HepG2 (cell line): ENCODE measurements around the gene MRPL28. TPM values are rescaled to one million over a fixed set of nuclear protein-coding genes. Genes with fewer than 3 reads are reported as not detected.

Source experiments
- CREB1 ChIP-seq, 2 experiments: fragments of 450-650 bp in 1 of 2; IDR thresholded peaks; 2 replicates each; pipeline ENCODE4 v1.6.1; 2016 to 2017; ENCODE audit warnings: control low read depth in 1 of 2, mild to moderate bottlenecking in 1 of 2, missing compliant biosample characterization in 1 of 2, missing genetic modification characterization in 1 of 2
- EEA1 ChIP-seq: sonication (generic); formaldehyde crosslinking; IDR thresholded peaks from 2 replicates; pipeline ENCODE4 v1.5.1; 2020; ENCODE audit warnings: mild to moderate bottlenecking, missing genetic modification reagents, borderline replicate concordance
- FOXA3 ChIP-seq: IDR thresholded peaks from 2 replicates; pipeline ENCODE4 v1.6.1; 2016; ENCODE audit warnings: missing genetic modification reagents, missing compliant biosample characterization
- GABPB1 ChIP-seq: IDR thresholded peaks from 2 replicates; pipeline ENCODE4 v1.6.1; 2016; ENCODE audit warnings: mild to moderate bottlenecking, missing genetic modification reagents, moderate library complexity, missing compliant biosample characterization
- GATA4 ChIP-seq: sonication (generic); IDR thresholded peaks from 2 replicates; pipeline ENCODE4 v1.6.1; 2016; ENCODE audit warnings: antibody characterized with exemption, low read depth, borderline replicate concordance
- HOXA7 ChIP-seq: sonication (generic); formaldehyde crosslinking; IDR thresholded peaks from 2 replicates; pipeline ENCODE4 v1.8.1; 2022; ENCODE audit warnings: mild to moderate bottlenecking, missing genetic modification reagents, moderate library complexity
- HOXD1 ChIP-seq: sonication (generic); formaldehyde crosslinking; IDR thresholded peaks from 2 replicates; pipeline ENCODE4 v1.5.0; 2020; ENCODE audit warnings: missing genetic modification reagents
- NFYC ChIP-seq: IDR thresholded peaks from 2 replicates; pipeline ENCODE4 v1.6.1; 2016; ENCODE audit warnings: missing genetic modification reagents, missing compliant biosample characterization
- SALL2 ChIP-seq: sonication (generic); formaldehyde crosslinking; IDR thresholded peaks from 2 replicates; pipeline ENCODE4 v1.8.1; 2023; ENCODE audit warnings: mild to moderate bottlenecking, missing genetic modification reagents, inconsistent platforms
- SP2 ChIP-seq: sonication (generic); formaldehyde crosslinking; IDR thresholded peaks from 2 replicates; pipeline ENCODE4 v1.5.1; 2020; ENCODE audit warnings: mild to moderate bottlenecking, missing genetic modification reagents
- SRF ChIP-seq: IDR thresholded peaks from 2 replicates; pipeline ENCODE4 v1.6.1; 2011; ENCODE audit warnings: mild to moderate bottlenecking, low read depth, low read length, moderate library complexity
- SRSF4 ChIP-seq: fragments of 200-400 bp; formaldehyde crosslinking; IDR thresholded peaks from one replicate; pipeline ENCODE4 v1.6.1; 2018; ENCODE audit warnings: mild to moderate bottlenecking, low read depth, low read length, moderate library complexity; ENCODE audit not compliant: poor library complexity, severe bottlenecking
- SRY ChIP-seq: sonication (generic); formaldehyde crosslinking; IDR thresholded peaks from 2 replicates; pipeline ENCODE4 v1.8.0; 2022; ENCODE audit warnings: mild to moderate bottlenecking, missing genetic modification reagents
- TOE1 ChIP-seq: sonication (generic); formaldehyde crosslinking; IDR thresholded peaks from 2 replicates; pipeline ENCODE4 v1.4.0; 2020; ENCODE audit warnings: mild to moderate bottlenecking, missing genetic modification reagents
- ZNF17 ChIP-seq: sonication (generic); formaldehyde crosslinking; IDR thresholded peaks from 2 replicates; pipeline ENCODE4 v1.5.0; 2020; ENCODE audit warnings: mild to moderate bottlenecking, missing genetic modification reagents
- ZNF224 ChIP-seq: sonication (generic); formaldehyde crosslinking; IDR thresholded peaks from 2 replicates; pipeline ENCODE4 v1.5.0; 2020; ENCODE audit warnings: mild to moderate bottlenecking, missing genetic modification reagents
- ZNF225 ChIP-seq: sonication (generic); formaldehyde crosslinking; IDR thresholded peaks from 2 replicates; pipeline ENCODE4 v1.4.0; 2020; ENCODE audit warnings: mild to moderate bottlenecking, missing genetic modification reagents
- ZNF234 ChIP-seq: sonication (generic); formaldehyde crosslinking; conservative IDR thresholded peaks from 2 replicates; pipeline ENCODE4 v1.5.1; 2020; ENCODE audit warnings: mild to moderate bottlenecking, missing genetic modification reagents
- ZNF619 ChIP-seq: sonication (generic); formaldehyde crosslinking; IDR thresholded peaks from 2 replicates; pipeline ENCODE4 v1.4.0; 2020; ENCODE audit warnings: mild to moderate bottlenecking, missing genetic modification reagents
- ZNF703 ChIP-seq: sonication (generic); formaldehyde crosslinking; IDR thresholded peaks from 2 replicates; pipeline ENCODE4 v1.5.1; 2020; ENCODE audit warnings: missing genetic modification reagents, mild to moderate bottlenecking, moderate library complexity, borderline replicate concordance
- ZNF747 ChIP-seq: sonication (generic); formaldehyde crosslinking; IDR thresholded peaks from 2 replicates; pipeline ENCODE4 v1.8.1; 2023; ENCODE audit warnings: missing genetic modification reagents, mild to moderate bottlenecking, borderline replicate concordance
- ZNF777 ChIP-seq: sonication (generic); formaldehyde crosslinking; IDR thresholded peaks from 2 replicates; pipeline ENCODE4 v1.4.0; 2020; ENCODE audit warnings: missing genetic modification reagents
- polyA plus RNA-seq, 8 experiments: library from polyadenylated mRNA; depleted of rRNA in 3 of 8; stranded (reverse) in 7 of 8; unstranded in 1 of 8; fragments of >200 nt; fragmentation: Illumina TruSeq in 4 of 8; extraction: Trizol in 4 of 8; gene quantifications; 2 replicates each; pipeline versions ENCODE4 v1.2.1 to v1.2.3, GENCODE V29; 2011 to 2016; ENCODE audit warnings: low read depth in 4 of 8, missing spikeins in 1 of 8, mixed read lengths in 1 of 8; ENCODE audit not compliant: insufficient read depth in 1 of 8
- total RNA-seq, 5 experiments: library from RNA; depleted of rRNA; stranded (reverse); fragments of >200 nt; fragmentation: Illumina TruSeq; extraction: Trizol; gene quantifications; 2 replicates each; pipeline ENCODE4 v1.2.3, GENCODE V29; 2016; ENCODE audit warnings: low read depth in 1 of 5
- TF ChIP-seq, protein P1 (sequence below): sonication (generic); formaldehyde crosslinking; IDR thresholded peaks from 2 replicates; pipeline ENCODE4 v1.5.0; 2020; ENCODE audit warnings: missing genetic modification reagents
- TF ChIP-seq, protein P2 (sequence below): sonication (generic); formaldehyde crosslinking; conservative IDR thresholded peaks from 2 replicates; pipeline ENCODE4 v1.8.1; 2023; ENCODE audit warnings: missing genetic modification reagents
- TF ChIP-seq, protein P3 (sequence below): sonication (generic); formaldehyde crosslinking; IDR thresholded peaks from 2 replicates; pipeline ENCODE4 v1.4.0; 2020; ENCODE audit warnings: mild to moderate bottlenecking, missing genetic modification reagents
- TF ChIP-seq, protein P4 (sequence below), 2 experiments: fragments of 450-650 bp in 1 of 2; sonication (generic) in 1 of 2; formaldehyde crosslinking; IDR thresholded peaks; 2 replicates each; pipeline versions ENCODE4 v1.5.0 to v1.8.0; 2020 to 2022; ENCODE audit warnings: mild to moderate bottlenecking in 1 of 2, missing genetic modification reagents in 1 of 2

MRPL28 gene
- total and polyA plus RNA-seq, 2 of the 13 experiments (the other 11 are each of a cell fraction or from before 2014, with no cell fraction given): 114 to 135 TPM

DNA sequence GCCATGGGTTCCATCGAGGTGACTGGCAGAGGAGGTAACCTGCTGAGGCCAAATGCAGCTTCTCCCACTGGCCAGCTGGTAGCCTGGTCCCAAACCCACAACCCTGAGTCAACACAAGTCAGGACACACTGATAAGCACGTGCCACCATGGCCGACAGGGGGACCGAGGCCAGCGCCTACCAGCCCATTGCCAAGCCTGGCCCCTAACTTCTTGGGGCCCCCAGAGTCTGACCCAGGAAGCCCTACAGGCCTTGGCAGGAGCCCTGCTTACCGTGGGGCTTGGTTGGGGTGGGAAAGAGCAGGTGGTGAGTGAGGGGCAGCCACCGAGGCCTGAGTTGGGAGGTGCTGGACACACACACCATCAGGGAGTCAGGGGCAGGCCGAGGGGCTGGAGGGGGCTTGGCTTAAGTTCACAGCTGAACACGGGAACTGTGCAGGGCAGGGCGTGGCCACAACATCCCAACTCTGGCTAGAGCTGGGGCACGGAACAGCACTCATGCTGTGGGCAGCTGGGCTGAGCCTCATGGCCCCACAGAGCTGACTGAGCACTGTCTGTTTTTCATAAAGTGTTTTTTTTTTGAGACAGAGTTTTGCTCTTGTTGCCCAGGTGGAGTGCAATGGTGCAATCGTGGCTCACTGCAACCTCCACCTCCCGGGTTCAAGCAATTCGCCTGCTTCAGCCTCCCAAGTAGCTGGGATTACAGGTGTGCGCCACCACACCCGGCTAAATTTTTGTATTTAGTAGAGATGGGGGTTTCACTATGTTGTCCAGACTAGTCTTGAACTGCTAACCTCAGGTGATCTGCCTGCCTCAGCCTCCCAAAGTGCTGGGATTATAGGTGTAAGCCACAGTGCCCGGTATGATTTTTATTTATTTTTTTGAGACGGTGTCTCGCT, 5.5 kb downstream of the MRPL28 start (continued):
- no peak for TF ChIP-seq CREB1 (IDR thresholded peaks at IDR 0.05)
- no peak for TF ChIP-seq CREB1 (CRISPR knock-in tag; IDR thresholded peaks at IDR 0.05)
- no peak for TF ChIP-seq ZNF225 (CRISPR knock-in tag)
- TF ChIP-seq, protein P1, sequence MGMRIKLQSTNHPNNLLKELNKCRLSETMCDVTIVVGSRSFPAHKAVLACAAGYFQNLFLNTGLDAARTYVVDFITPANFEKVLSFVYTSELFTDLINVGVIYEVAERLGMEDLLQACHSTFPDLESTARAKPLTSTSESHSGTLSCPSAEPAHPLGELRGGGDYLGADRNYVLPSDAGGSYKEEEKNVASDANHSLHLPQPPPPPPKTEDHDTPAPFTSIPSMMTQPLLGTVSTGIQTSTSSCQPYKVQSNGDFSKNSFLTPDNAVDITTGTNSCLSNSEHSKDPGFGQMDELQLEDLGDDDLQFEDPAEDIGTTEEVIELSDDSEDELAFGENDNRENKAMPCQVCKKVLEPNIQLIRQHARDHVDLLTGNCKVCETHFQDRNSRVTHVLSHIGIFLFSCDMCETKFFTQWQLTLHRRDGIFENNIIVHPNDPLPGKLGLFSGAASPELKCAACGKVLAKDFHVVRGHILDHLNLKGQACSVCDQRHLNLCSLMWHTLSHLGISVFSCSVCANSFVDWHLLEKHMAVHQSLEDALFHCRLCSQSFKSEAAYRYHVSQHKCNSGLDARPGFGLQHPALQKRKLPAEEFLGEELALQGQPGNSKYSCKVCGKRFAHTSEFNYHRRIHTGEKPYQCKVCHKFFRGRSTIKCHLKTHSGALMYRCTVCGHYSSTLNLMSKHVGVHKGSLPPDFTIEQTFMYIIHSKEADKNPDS (CRISPR knock-in tag): no peak
- TF ChIP-seq SRF: no peak
- no peak; the same call in 1 of the 2 replicates for TF ChIP-seq SP2 (CRISPR knock-in tag)
- no peak for TF ChIP-seq ZNF747 (CRISPR knock-in tag)
- no peak for TF ChIP-seq GATA4
- TF ChIP-seq ZNF777: no peak
- TF ChIP-seq SRY (CRISPR knock-in tag): 0 out of 2 replicates have a peak, but pooled peaks have one; percentile 23
- TF ChIP-seq HOXA7: no peak
- TF ChIP-seq NFYC (CRISPR knock-in tag): no peak
- TF ChIP-seq ZNF224: no peak
- TF ChIP-seq, protein P2, sequence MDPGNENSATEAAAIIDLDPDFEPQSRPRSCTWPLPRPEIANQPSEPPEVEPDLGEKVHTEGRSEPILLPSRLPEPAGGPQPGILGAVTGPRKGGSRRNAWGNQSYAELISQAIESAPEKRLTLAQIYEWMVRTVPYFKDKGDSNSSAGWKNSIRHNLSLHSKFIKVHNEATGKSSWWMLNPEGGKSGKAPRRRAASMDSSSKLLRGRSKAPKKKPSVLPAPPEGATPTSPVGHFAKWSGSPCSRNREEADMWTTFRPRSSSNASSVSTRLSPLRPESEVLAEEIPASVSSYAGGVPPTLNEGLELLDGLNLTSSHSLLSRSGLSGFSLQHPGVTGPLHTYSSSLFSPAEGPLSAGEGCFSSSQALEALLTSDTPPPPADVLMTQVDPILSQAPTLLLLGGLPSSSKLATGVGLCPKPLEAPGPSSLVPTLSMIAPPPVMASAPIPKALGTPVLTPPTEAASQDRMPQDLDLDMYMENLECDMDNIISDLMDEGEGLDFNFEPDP (CRISPR knock-in tag): no peak
- TF ChIP-seq ZNF703 (CRISPR knock-in tag): no peak
- TF ChIP-seq FOXA3: no peak
- TF ChIP-seq, protein P3, sequence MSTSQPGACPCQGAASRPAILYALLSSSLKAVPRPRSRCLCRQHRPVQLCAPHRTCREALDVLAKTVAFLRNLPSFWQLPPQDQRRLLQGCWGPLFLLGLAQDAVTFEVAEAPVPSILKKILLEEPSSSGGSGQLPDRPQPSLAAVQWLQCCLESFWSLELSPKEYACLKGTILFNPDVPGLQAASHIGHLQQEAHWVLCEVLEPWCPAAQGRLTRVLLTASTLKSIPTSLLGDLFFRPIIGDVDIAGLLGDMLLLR: no peak
- TF ChIP-seq ZNF619 (CRISPR knock-in tag): peak; percentile 60; the same call in 1 of the 2 replicates
- no peak for TF ChIP-seq SALL2 (CRISPR knock-in tag)
- TF ChIP-seq ZNF234 (CRISPR knock-in tag): no peak
- TF ChIP-seq HOXD1 (CRISPR knock-in tag): no peak
- no peak for TF ChIP-seq TOE1 (CRISPR knock-in tag)
- no peak for TF ChIP-seq SRSF4
- TF ChIP-seq GABPB1 (CRISPR knock-in tag): no peak
- peak; percentile 31; the same call in 1 of the 2 replicates for TF ChIP-seq EEA1
- no peak for TF ChIP-seq ZNF17 (CRISPR knock-in tag)
- TF ChIP-seq, protein P4, sequence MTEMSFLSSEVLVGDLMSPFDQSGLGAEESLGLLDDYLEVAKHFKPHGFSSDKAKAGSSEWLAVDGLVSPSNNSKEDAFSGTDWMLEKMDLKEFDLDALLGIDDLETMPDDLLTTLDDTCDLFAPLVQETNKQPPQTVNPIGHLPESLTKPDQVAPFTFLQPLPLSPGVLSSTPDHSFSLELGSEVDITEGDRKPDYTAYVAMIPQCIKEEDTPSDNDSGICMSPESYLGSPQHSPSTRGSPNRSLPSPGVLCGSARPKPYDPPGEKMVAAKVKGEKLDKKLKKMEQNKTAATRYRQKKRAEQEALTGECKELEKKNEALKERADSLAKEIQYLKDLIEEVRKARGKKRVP (CRISPR knock-in tag; IDR thresholded peaks at IDR 0.05): no peak
